Measurements from ENCODE around the gene CATSPERE. TPM values are rescaled to one million over a fixed set of nuclear protein-coding genes. Genes with fewer than 3 reads are reported as not detected.
A peak's percentile ranks its signal among the peaks of the same experiment; 100 is the strongest.

CATSPERE gene
- total and polyA plus RNA-seq, 2 donors (not counting 3 experiments of a cell fraction or from before 2014, with no cell fraction given), result 0.61 to 1.9 TPM

GRCh38 chr1:244599937-244600350 is 138.9 kb downstream of the CATSPERE start:
- H4K20me1 ChIP-seq (replicated peaks; ENCODE audit: control insufficient read depth, extremely low read depth, insufficient read depth, low read length), result no peaks in the 10 kb centered on the region
- H3K79me2 ChIP-seq (ENCODE audit: control insufficient read depth, insufficient read depth, low read length), result no peaks in the 10 kb centered on the region
- H3K9me3 ChIP-seq (replicated peaks; ENCODE audit: control insufficient read depth, insufficient read depth, low read length), result no peaks in the 10 kb centered on the region
- peaks cover 0 to 2% of the 10 kb centered on the region in 2 experiments for H3K27me3 ChIP-seq (ENCODE audit: control insufficient read depth in 2 of 2, insufficient read depth in 2 of 2, low read length in 2 of 2)
- ChIA-PET CTCF (interaction anchor here (0.8 to 1.7 kb wide), 9 partner anchors 12 to 1256 kb away, joined by 3 to 17 read pairs (median 5); a partner anchor contains a TSS), POLR2A (interaction anchor here (0.6 to 1.2 kb wide), 5 partner anchors 53 to 326 kb away, joined by 3 to 9 read pairs (median 5); partner anchors contain the start of gene DESI2)
- H3K4me2 ChIP-seq (ENCODE audit: insufficient read depth, low read length), result peak overlapping the region; percentile 91
- TF ChIP-seq JUN (IDR thresholded peaks at IDR 0.05; ENCODE audit: borderline replicate concordance, insufficient read depth, insufficient read length, low read depth) (peak; percentile 100), EZH2 (IDR thresholded peaks at IDR 0.05; ENCODE audit: borderline replicate concordance, low read depth, low read length, severe bottlenecking) (no peak), POLR2AphosphoS5 (IDR thresholded peaks at IDR 0.05; ENCODE audit: insufficient read depth, low read depth, low read length) (peak; percentile 38), FOS (IDR thresholded peaks at IDR 0.05; ENCODE audit: borderline replicate concordance, insufficient read depth, low read length) (peak; percentile 98), MYC (IDR thresholded peaks at IDR 0.05; ENCODE audit: low read depth, low read length) (no peak)
- intact Hi-C loops (cut with micrococcal nuclease), result loop anchor here (1.0 to 5.0 kb wide), 3 partner anchors 132 to 362 kb away; a partner anchor contains a TSS
- peak overlapping the region in 2 of 3 experiments; percentile 12 to 63 for H3K4me3 ChIP-seq (replicated peaks in 1 of 3; ENCODE audit: insufficient read depth in 1 of 3, low read depth in 1 of 3, low read length in 3 of 3)
- DNase-seq (ENCODE audit: low read depth, low spot score), result peak; percentile 96
- H3K36me3 ChIP-seq (ENCODE audit: control insufficient read depth in 2 of 2, extremely low read depth in 1 of 2, insufficient read depth in 2 of 2, low read length in 2 of 2), result no peaks in the 10 kb centered on the region
- H3K9ac ChIP-seq (replicated peaks; ENCODE audit: extremely low read depth, insufficient read depth, low read length), result peak overlapping the region; percentile 91
- peaks cover 15% of the 10 kb centered on the region for H3K4me1 ChIP-seq (ENCODE audit: control insufficient read depth, extremely low read depth, insufficient read depth, low read length)
- dilution Hi-C loops (cut with MboI; ENCODE audit: extremely low pct_ligation_motif_present, low sequenced_read_pairs), result no loop called here
- H2AFZ ChIP-seq (ENCODE audit: low read depth, low read length), result peak overlapping the region; percentile 53
- peak; percentile 97 for FAIRE-seq
- H3K9me1 ChIP-seq (replicated peaks; ENCODE audit: control insufficient read depth, extremely low read depth, insufficient read depth, low read length), result no peaks in the 10 kb centered on the region
- peak overlapping the region; percentile 92 for H3K27ac ChIP-seq (ENCODE audit: insufficient read depth, low read depth, low read length)
- BruUV-seq (replicated peaks), result no TSS peak

GRCh38 chr1:244601336-244601735 is 140.3 kb downstream of the CATSPERE start:
- no peak overlapping the region for H3K27ac ChIP-seq (ENCODE audit: insufficient read depth, low read depth, low read length)
- no peak overlapping the region for H2AFZ ChIP-seq (ENCODE audit: low read depth, low read length)
- H4K20me1 ChIP-seq (replicated peaks; ENCODE audit: control insufficient read depth, extremely low read depth, insufficient read depth, low read length), result no peaks in the 10 kb centered on the region
- H3K9me3 ChIP-seq (replicated peaks; ENCODE audit: control insufficient read depth, insufficient read depth, low read length), result no peaks in the 10 kb centered on the region
- no TSS peak for BruUV-seq (replicated peaks)
- dilution Hi-C loops (cut with MboI; ENCODE audit: extremely low pct_ligation_motif_present, low sequenced_read_pairs) (no loop called here), intact Hi-C loops (cut with micrococcal nuclease) (loop anchor here (5.0 kb wide), 2 partner anchors 131 to 361 kb away; a partner anchor contains a TSS)
- H3K4me3 ChIP-seq (replicated peaks in 1 of 3; ENCODE audit: insufficient read depth in 1 of 3, low read depth in 1 of 3, low read length in 3 of 3), result no peak overlapping the region
- H3K9me1 ChIP-seq (replicated peaks; ENCODE audit: control insufficient read depth, extremely low read depth, insufficient read depth, low read length), result no peaks in the 10 kb centered on the region
- ChIA-PET CTCF (no interaction called here), POLR2A (no interaction called here)
- DNase-seq (ENCODE audit: low read depth, low spot score) (no peak), FAIRE-seq (no peak)
- no peak overlapping the region for H3K4me2 ChIP-seq (ENCODE audit: insufficient read depth, low read length)
- H3K9ac ChIP-seq (replicated peaks; ENCODE audit: extremely low read depth, insufficient read depth, low read length), result no peak overlapping the region
- H3K4me1 ChIP-seq (ENCODE audit: control insufficient read depth, extremely low read depth, insufficient read depth, low read length), result peaks cover 15% of the 10 kb centered on the region
- no peak for TF ChIP-seq FOS (IDR thresholded peaks at IDR 0.05; ENCODE audit: borderline replicate concordance, insufficient read depth, low read length)
- TF ChIP-seq EZH2 (IDR thresholded peaks at IDR 0.05; ENCODE audit: borderline replicate concordance, low read depth, low read length, severe bottlenecking), result no peak
- TF ChIP-seq MYC (IDR thresholded peaks at IDR 0.05; ENCODE audit: low read depth, low read length), result no peak
- TF ChIP-seq GATA2 (IDR thresholded peaks at IDR 0.05; ENCODE audit: insufficient read depth, insufficient read length, low read depth, low read length), result no peak
- no peak for TF ChIP-seq POLR2AphosphoS5 (IDR thresholded peaks at IDR 0.05; ENCODE audit: insufficient read depth, low read depth, low read length)
- TF ChIP-seq JUN (IDR thresholded peaks at IDR 0.05; ENCODE audit: borderline replicate concordance, insufficient read depth, insufficient read length, low read depth), result no peak
- TF ChIP-seq MAX (IDR thresholded peaks at IDR 0.05; ENCODE audit: insufficient read depth, insufficient read length), result no peak
- no peaks in the 10 kb centered on the region for H3K36me3 ChIP-seq (ENCODE audit: control insufficient read depth in 2 of 2, extremely low read depth in 1 of 2, insufficient read depth in 2 of 2, low read length in 2 of 2)
- H3K79me2 ChIP-seq (ENCODE audit: control insufficient read depth, insufficient read depth, low read length), result no peaks in the 10 kb centered on the region
- peaks cover 0 to 2% of the 10 kb centered on the region in 2 experiments for H3K27me3 ChIP-seq (ENCODE audit: control insufficient read depth in 2 of 2, insufficient read depth in 2 of 2, low read length in 2 of 2)

Measured in endothelial cell of umbilical vein (primary cell).